H9 (cell line): ENCODE data around the gene PDK2. TPM values are rescaled to one million over a fixed set of nuclear protein-coding genes. Genes with fewer than 3 reads are reported as not detected.

ENCODE experiments used
- DNase-seq: peaks from one replicate; pipeline ENCODE4 v3.0.0-alpha.2; 2017
- H2AFZ ChIP-seq: one replicate; pipeline ENCODE4 v1.6.1; 2013; ENCODE audit warnings: mild to moderate bottlenecking, low read length, control low read depth, moderate library complexity
- H2AK5ac ChIP-seq: 2 replicates; pipeline ENCODE4 v1.6.1; 2013; ENCODE audit warnings: low read length, control low read depth, mixed read lengths; ENCODE audit not compliant: insufficient read length
- H2BK120ac ChIP-seq: one replicate; pipeline ENCODE4 v1.6.1; 2013; ENCODE audit warnings: low read depth, mild to moderate bottlenecking, low read length, control low read depth, inconsistent platforms; ENCODE audit not compliant: poor library complexity, severe bottlenecking
- H2BK12ac ChIP-seq: 2 replicates; pipeline ENCODE4 v1.6.1; 2013; ENCODE audit warnings: low read length, control low read depth, mixed read lengths, low read depth; ENCODE audit not compliant: insufficient read length
- H2BK15ac ChIP-seq: 2 replicates; pipeline ENCODE4 v1.6.1; 2013; ENCODE audit warnings: low read depth, low read length, control low read depth
- H2BK20ac ChIP-seq: one replicate; pipeline ENCODE4 v1.6.1; 2013; ENCODE audit warnings: low read depth, mild to moderate bottlenecking, low read length, control low read depth, inconsistent platforms; ENCODE audit not compliant: poor library complexity, severe bottlenecking
- H2BK5ac ChIP-seq: 2 replicates; pipeline ENCODE4 v1.6.1; 2013; ENCODE audit warnings: low read length, control low read depth, mixed read lengths; ENCODE audit not compliant: insufficient read length
- H3K14ac ChIP-seq: 2 replicates; pipeline ENCODE4 v1.6.1; 2013; ENCODE audit warnings: low read length, control low read depth; ENCODE audit not compliant: insufficient read depth
- H3K18ac ChIP-seq: 2 replicates; pipeline ENCODE4 v1.6.1; 2013; ENCODE audit warnings: low read depth, mild to moderate bottlenecking, mixed read lengths, low read length, control low read depth; ENCODE audit not compliant: insufficient read length
- H3K23ac ChIP-seq: 2 replicates; pipeline ENCODE4 v1.6.1; 2013; ENCODE audit warnings: low read length, control low read depth, mixed read lengths, low read depth; ENCODE audit not compliant: insufficient read length
- H3K23me2 ChIP-seq: 2 replicates; pipeline ENCODE4 v1.6.1; 2013; ENCODE audit warnings: low read depth, mild to moderate bottlenecking, mixed read lengths, low read length, control low read depth; ENCODE audit not compliant: insufficient read length, poor library complexity, severe bottlenecking
- H3K27ac ChIP-seq: 2 replicates; pipeline ENCODE4 v1.5.1; 2013; ENCODE audit warnings: low read length, control low read depth, mixed read lengths, low read depth; ENCODE audit not compliant: insufficient read length
- H3K27me3 ChIP-seq: 2 replicates; pipeline ENCODE4 v1.6.1; 2013; ENCODE audit warnings: low read length, control low read depth, inconsistent platforms; ENCODE audit not compliant: insufficient read depth
- H3K4ac ChIP-seq: 2 replicates; pipeline ENCODE4 v1.6.1; 2013; ENCODE audit warnings: low read depth, mild to moderate bottlenecking, control low read depth, inconsistent platforms, low read length, moderate library complexity
- H3K4me1 ChIP-seq: 2 replicates; pipeline ENCODE4 v1.6.1; 2013; ENCODE audit warnings: low read length, control low read depth, inconsistent platforms; ENCODE audit not compliant: insufficient read depth
- H3K4me2 ChIP-seq: 2 replicates; pipeline ENCODE4 v1.6.1; 2013; ENCODE audit warnings: low read length, control low read depth, mixed read lengths; ENCODE audit not compliant: insufficient read length, insufficient read depth
- H3K56ac ChIP-seq: 2 replicates; pipeline ENCODE4 v1.6.1; 2013; ENCODE audit warnings: low read depth, mild to moderate bottlenecking, mixed read lengths, low read length, control low read depth; ENCODE audit not compliant: insufficient read length
- H3K79me1 ChIP-seq: 2 replicates; pipeline ENCODE4 v1.6.1; 2013; ENCODE audit warnings: low read depth, mild to moderate bottlenecking, moderate library complexity, low read length, control low read depth, inconsistent platforms; ENCODE audit not compliant: insufficient read depth, poor library complexity, severe bottlenecking
- H3K79me2 ChIP-seq: 2 replicates; pipeline ENCODE4 v1.6.1; 2013; ENCODE audit warnings: low read length, control low read depth, inconsistent platforms; ENCODE audit not compliant: insufficient read depth
- H3K9ac ChIP-seq: 2 replicates; pipeline ENCODE4 v1.6.1; 2013; ENCODE audit warnings: low read length, control low read depth, mixed read lengths; ENCODE audit not compliant: insufficient read length; ENCODE audit errors: extremely low read depth
- H3K9me3 ChIP-seq: one replicate; pipeline ENCODE4 v1.6.1; 2013; ENCODE audit warnings: low read depth, low read length, inconsistent platforms; ENCODE audit not compliant: control insufficient read depth
- H3T11ph ChIP-seq: one replicate; pipeline ENCODE4 v1.6.1; 2013; ENCODE audit warnings: mild to moderate bottlenecking, low read length, control low read depth, inconsistent platforms
- H4K20me1 ChIP-seq: one replicate; pipeline ENCODE4 v1.6.1; 2013; ENCODE audit not compliant: control insufficient read depth, insufficient read length, insufficient read depth
- H4K5ac ChIP-seq: 2 replicates; pipeline ENCODE4 v1.6.1; 2013; ENCODE audit warnings: low read depth, mild to moderate bottlenecking, mixed read lengths, low read length, control low read depth; ENCODE audit not compliant: insufficient read length
- H4K8ac ChIP-seq: replicated peaks from 2 replicates; pipeline ENCODE4 v1.6.1; 2013; ENCODE audit warnings: low read length, control low read depth, mixed read lengths, low read depth; ENCODE audit not compliant: insufficient read length
- H4K91ac ChIP-seq: 2 replicates; pipeline ENCODE4 v1.6.1; 2013; ENCODE audit warnings: low read depth, mild to moderate bottlenecking, moderate library complexity, mixed read lengths, low read length, control low read depth; ENCODE audit not compliant: insufficient read length
- H3K27ac Mint-ChIP-seq, 3 experiments: 2 replicates in 2 of 3; 3 replicates in 1 of 3; pipeline ENCODE4 v1.8.0; 2020 to 2021; ENCODE audit warnings: mixed read lengths in 3 of 3, mild to moderate bottlenecking in 1 of 3, moderate library complexity in 1 of 3
- H3K27me3 Mint-ChIP-seq: 2 replicates; pipeline ENCODE4 v1.8.0; 2021; ENCODE audit warnings: low read depth, mild to moderate bottlenecking, moderate library complexity, mixed read lengths
- H3K36me3 Mint-ChIP-seq, 3 experiments: 2 replicates in 2 of 3; 3 replicates in 1 of 3; pipeline ENCODE4 v1.8.0; 2020 to 2021; ENCODE audit warnings: low read depth in 3 of 3, mixed read lengths in 3 of 3; ENCODE audit not compliant: insufficient read depth in 1 of 3
- H3K4me1 Mint-ChIP-seq, 2 experiments: 2 replicates each; pipeline ENCODE4 v1.8.0; 2020; ENCODE audit warnings: mixed read lengths in 2 of 2
- H3K4me3 Mint-ChIP-seq, 2 experiments: 2 replicates in 1 of 2; 3 replicates in 1 of 2; pipeline ENCODE4 v1.8.0; 2020 to 2021; ENCODE audit warnings: mild to moderate bottlenecking in 2 of 2, mixed read lengths in 2 of 2, moderate library complexity in 1 of 2
- H3K9me3 Mint-ChIP-seq, 2 experiments: 2 replicates in 1 of 2; 3 replicates in 1 of 2; pipeline ENCODE4 v1.8.0; 2020; ENCODE audit warnings: mild to moderate bottlenecking in 2 of 2, mixed read lengths in 2 of 2, moderate library complexity in 1 of 2
- WGBS: extraction: QIAGEN DNeasy Blood & Tissue Kit; methylation state at CpG from one replicate; pipeline ENCODE4 v1.1.7; 2013; ENCODE audit warnings: missing lambda C conversion rate, low lambda C conversion rate, mixed read lengths; ENCODE audit not compliant: insufficient read length; ENCODE audit errors: extremely low coverage; 5-methylcytosine and 5-hydroxymethylcytosine counted together
- total RNA-seq: library from RNA; stranded (reverse); gene quantifications from 2 replicates; pipeline ENCODE4 v1.2.1, GENCODE V29; 2021
- TF ChIP-seq, protein P1 (sequence below): fragments of 200-600 bp; sonication (generic); conservative IDR thresholded peaks from 3 replicates; pipeline ENCODE4 v1.8.0; 2021; ENCODE audit warnings: antibody characterized with exemption, mild to moderate bottlenecking

Gene PDK2
- total RNA-seq, 1 experiment from 2014 or later, result 19.9 TPM

DNA sequence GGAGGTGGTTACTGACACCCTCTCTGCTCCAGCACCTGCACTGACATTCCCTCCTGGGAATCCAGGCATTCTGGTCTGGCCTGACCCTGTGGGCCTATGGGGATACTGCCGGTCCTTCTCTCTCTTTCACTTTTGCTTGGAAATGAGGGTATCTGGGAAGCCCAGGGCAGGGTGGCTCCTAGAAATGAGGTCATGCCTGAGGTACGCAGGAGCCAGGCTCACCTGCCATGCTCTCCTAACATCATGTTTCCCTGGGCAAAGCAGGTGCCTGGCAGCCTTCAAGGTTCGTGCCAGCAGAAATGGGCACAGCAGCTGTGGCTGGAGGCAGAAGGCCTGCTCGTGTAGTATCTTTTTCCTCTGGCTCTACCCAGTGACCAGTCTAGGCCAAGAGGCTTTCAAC, 35.9 kb upstream of the PDK2 start:
- no peaks in the 10 kb centered on the region for H3K27me3 ChIP-seq
- H3K27ac ChIP-seq, result no peak overlapping the region
- Mint-ChIP-seq H3K4me1 (peaks cover 27 to 31% of the 10 kb centered on the region in 2 experiments), H3K4me3 (peak overlapping the region in 1 of 2 experiments; percentile 7; a peak in 1 of 5 replicates), H3K27ac (no peak overlapping the region; a peak in 1 of 7 replicates), H3K36me3 (no peaks in the 10 kb centered on the region), H3K27me3 (peaks cover 19% of the 10 kb centered on the region), H3K9me3 (no peaks in the 10 kb centered on the region)
- H3K4ac ChIP-seq, result no peak overlapping the region
- H3K9ac ChIP-seq, result no peak overlapping the region
- H3K79me2 ChIP-seq, result no peaks in the 10 kb centered on the region
- no peak overlapping the region for H2AK5ac ChIP-seq
- no peak overlapping the region for H2AFZ ChIP-seq
- peaks cover 15% of the 10 kb centered on the region for H3K23me2 ChIP-seq
- H3K4me1 ChIP-seq, result peaks cover 4% of the 10 kb centered on the region; the same call in 1 of the 2 replicates
- H3K14ac ChIP-seq, result no peak overlapping the region; the same call in 1 of the 2 replicates
- no peak overlapping the region for H4K91ac ChIP-seq
- no peak overlapping the region for H3T11ph ChIP-seq
- H2BK15ac ChIP-seq, result no peak overlapping the region
- H3K23ac ChIP-seq, result no peak overlapping the region
- H3K4me2 ChIP-seq, result no peak overlapping the region
- no peak overlapping the region for H4K8ac ChIP-seq
- no peak overlapping the region for H2BK12ac ChIP-seq
- H3K18ac ChIP-seq, result no peak overlapping the region
- no peak for DNase-seq
- no peaks in the 10 kb centered on the region for H3K9me3 ChIP-seq
- no peak overlapping the region for H2BK20ac ChIP-seq
- no peak overlapping the region for H3K56ac ChIP-seq
- TF ChIP-seq, protein P1, sequence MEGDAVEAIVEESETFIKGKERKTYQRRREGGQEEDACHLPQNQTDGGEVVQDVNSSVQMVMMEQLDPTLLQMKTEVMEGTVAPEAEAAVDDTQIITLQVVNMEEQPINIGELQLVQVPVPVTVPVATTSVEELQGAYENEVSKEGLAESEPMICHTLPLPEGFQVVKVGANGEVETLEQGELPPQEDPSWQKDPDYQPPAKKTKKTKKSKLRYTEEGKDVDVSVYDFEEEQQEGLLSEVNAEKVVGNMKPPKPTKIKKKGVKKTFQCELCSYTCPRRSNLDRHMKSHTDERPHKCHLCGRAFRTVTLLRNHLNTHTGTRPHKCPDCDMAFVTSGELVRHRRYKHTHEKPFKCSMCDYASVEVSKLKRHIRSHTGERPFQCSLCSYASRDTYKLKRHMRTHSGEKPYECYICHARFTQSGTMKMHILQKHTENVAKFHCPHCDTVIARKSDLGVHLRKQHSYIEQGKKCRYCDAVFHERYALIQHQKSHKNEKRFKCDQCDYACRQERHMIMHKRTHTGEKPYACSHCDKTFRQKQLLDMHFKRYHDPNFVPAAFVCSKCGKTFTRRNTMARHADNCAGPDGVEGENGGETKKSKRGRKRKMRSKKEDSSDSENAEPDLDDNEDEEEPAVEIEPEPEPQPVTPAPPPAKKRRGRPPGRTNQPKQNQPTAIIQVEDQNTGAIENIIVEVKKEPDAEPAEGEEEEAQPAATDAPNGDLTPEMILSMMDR, result no peak
- H4K5ac ChIP-seq, result no peak overlapping the region
- H2BK5ac ChIP-seq, result no peak overlapping the region
- no CpG with 5 or more reads among the region's 4 CpGs for WGBS
- no peaks in the 10 kb centered on the region for H4K20me1 ChIP-seq
- H2BK120ac ChIP-seq, result no peak overlapping the region
- H3K79me1 ChIP-seq, result no peaks in the 10 kb centered on the region
